ENCODE results near the gene TXNDC11.

TXNDC11 gene

DNA sequence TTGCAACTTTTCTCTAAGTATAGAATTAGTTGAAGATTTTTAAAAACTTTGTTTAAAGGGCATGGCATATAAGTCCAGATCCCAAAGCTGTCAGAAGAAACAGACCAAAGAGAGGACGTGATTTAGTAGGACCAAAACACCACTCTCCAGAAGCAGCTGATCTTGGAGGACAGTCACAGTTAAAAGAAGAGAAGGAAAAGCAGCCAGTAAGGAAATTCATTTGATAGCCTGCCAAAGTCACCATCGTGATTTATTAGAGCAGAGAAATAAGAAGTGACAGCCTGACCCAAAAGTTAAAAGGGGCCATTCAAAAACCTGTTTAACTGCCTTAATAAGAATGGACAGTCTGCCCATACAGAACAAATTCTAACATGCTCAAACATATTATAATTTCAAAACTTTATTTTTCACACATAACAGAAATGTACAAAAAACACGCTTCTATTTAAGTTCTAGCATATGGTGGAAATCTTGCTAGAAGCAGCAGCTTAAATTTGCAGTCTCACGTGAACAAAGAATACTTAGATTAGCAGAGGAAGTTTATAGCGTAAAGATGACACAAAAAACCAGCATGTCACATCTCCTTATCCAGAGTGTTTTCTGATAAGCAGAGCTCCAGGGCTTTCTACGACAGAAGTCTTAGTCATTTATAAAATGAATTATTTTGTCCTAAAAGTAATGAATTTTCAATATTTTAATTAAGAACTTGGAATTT lies 37.2 kb downstream of the TXNDC11 start:
- DNase-seq (ENCODE audit: extremely low read depth, low read depth) = no peak
- TF ChIP-seq, protein P1, sequence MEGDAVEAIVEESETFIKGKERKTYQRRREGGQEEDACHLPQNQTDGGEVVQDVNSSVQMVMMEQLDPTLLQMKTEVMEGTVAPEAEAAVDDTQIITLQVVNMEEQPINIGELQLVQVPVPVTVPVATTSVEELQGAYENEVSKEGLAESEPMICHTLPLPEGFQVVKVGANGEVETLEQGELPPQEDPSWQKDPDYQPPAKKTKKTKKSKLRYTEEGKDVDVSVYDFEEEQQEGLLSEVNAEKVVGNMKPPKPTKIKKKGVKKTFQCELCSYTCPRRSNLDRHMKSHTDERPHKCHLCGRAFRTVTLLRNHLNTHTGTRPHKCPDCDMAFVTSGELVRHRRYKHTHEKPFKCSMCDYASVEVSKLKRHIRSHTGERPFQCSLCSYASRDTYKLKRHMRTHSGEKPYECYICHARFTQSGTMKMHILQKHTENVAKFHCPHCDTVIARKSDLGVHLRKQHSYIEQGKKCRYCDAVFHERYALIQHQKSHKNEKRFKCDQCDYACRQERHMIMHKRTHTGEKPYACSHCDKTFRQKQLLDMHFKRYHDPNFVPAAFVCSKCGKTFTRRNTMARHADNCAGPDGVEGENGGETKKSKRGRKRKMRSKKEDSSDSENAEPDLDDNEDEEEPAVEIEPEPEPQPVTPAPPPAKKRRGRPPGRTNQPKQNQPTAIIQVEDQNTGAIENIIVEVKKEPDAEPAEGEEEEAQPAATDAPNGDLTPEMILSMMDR (IDR thresholded peaks at IDR 0.05; ENCODE audit: low read depth, low read length) = no peak

DNA sequence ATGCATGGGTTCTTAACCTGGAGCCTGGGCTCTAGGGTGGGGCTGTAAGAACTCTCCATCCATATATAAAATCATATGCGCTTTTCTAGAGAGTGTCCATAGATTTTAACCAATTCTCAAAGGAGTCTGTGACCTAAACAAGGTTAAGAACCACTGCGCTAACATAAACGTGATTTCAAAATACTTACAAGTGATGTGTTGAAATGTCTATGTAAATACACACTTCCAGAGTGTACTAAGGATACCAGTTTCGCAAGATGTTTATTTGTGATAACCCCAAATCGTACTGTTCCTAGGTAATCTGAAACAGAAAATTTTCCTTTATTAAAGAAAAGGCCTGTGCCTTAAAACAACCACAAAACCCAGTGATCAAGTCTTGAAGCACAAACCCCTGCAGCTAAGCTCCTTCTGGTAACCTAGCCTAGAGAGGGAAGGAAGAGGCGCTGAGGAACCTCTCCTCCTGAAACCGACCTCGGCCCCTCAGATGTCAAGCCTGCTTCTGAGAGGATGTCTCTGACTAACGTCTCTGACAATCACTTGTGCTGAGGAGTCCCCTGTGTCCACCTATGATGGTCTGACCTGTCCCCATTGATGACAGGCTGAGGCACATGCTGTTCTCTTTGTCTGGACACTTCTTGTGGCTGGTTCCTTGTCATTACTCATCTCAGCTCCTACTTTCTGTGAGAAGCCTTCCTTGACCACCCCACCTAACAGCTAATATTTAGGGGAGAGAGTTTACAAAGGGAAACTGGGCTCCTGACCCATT lies 42.2 kb downstream of the TXNDC11 start:
- TF ChIP-seq, protein P1 (IDR thresholded peaks at IDR 0.05; ENCODE audit: low read depth, low read length) = no peak
- no peak for DNase-seq (ENCODE audit: extremely low read depth, low read depth)

DNA sequence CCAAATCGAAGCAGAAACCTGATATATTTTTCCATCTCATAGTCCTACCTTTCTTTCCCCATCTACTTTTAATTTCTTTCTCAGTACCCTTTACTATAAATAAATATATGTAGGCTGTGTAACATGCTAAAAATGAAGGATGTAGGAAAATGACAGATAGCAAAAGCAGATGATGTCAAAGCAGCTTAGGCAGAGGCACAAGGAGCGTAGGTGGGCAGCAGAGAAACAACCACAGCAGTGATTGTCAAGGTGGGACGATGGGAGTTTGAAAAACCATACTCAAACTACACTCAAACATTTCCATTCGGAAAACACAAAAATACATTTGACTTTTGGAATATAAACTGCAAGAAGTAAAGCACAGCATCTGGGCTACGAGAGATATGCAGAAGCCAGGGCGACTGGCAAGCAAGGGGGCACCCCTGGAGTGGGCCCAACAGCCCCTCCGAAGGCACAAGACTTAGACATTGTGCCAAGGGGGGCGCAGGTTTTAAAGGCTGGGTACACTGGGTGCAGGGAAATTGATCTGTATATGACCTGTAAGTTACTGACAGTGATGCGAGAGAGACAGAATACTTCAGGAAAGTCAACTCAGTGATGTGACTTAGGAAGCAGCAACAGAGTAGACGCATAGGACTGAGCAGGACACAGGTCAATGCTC lies 43.3 kb downstream of the TXNDC11 start:
- DNase-seq (ENCODE audit: extremely low read depth, low read depth) = no peak
- TF ChIP-seq, protein P1 (IDR thresholded peaks at IDR 0.05; ENCODE audit: low read depth, low read length) = no peak

DNA sequence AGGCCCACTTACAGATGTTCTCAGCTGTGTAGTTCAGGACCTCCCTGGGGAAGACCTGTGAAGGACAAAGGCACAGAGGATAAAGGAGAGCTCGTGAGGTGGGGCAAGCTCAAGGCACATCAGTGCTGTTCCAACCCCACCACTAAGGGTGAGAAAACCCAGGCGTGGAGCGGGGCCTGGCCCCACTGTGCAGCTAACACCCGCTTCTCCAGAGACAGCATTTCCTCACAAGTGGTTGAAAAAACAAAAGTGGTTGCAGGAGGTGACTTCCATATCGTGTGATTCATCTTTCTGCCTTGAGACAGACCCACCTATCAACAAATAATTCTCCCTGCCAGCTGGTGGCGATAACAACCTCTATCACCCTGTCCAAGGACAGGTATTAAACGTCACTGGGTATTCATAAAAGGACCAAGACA lies 44.4 kb downstream of the TXNDC11 start:
- TF ChIP-seq, protein P1 (IDR thresholded peaks at IDR 0.05; ENCODE audit: low read depth, low read length) = no peak
- DNase-seq (ENCODE audit: extremely low read depth, low read depth) = no peak

DNA sequence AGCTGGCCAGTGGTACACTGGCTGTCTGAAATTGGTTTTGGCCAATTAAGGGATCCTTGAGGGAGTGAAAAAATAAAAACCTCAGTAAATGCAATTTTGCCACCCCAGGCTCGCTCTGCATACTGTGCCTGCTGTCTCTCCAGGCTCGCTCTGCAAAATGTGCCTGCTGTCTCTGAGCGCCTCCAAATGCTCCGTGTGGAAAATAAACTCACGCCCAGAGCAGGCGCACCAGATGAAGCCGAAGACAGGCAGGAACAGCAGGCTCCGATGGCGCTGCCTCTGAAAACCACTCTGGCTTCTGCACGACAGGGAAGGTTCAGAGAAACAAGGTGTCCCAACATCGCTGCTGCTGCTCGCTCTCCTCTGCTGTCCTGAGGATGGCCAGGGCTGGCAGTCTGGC lies 45.3 kb downstream of the TXNDC11 start:
- no peak for DNase-seq (ENCODE audit: extremely low read depth, low read depth)
- TF ChIP-seq, protein P1 (IDR thresholded peaks at IDR 0.05; ENCODE audit: low read depth, low read length) = no peak

DNA sequence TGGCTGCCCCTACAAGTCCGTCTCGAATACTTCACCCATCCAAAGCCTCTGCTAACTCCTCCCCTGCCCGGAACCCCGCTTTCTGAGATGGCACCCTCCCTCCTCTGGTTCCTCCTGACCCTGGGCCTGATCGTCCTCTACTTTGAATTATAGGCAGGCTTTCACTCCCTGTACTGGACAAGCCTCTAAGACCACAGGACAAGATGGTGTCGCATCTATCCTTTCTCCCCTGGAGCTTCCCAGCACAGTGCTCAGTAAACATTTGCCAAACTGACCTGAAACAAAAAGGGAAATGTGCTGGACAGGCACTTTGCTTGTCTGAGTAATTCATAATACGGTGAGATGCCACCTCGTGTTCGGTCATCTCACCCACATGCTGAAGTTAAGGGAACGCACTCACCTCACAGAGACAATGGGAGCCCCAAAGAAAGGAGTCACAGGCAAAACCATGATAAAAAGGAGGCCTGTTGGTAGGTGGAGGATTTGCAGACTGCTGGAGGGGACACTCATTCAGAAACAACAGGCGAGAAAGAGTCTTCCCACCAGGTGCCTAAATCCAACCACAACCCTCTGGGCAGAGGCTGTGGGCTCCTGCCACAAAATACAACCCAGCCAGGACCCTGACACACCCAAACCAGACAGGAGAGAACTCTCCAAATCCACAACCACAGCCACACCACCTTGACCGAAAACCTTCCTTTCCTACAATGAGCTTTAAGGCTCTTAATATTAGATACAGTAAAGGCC lies 46.2 kb downstream of the TXNDC11 start:
- TF ChIP-seq, protein P1 (IDR thresholded peaks at IDR 0.05; ENCODE audit: low read depth, low read length) = no peak

More for the DNA sequence above, 46.2 kb downstream of the TXNDC11 start:
- DNase-seq (ENCODE audit: extremely low read depth, low read depth) = no peak
